ENCODE data around the gene HAAO. TPM values are rescaled to one million over a fixed set of nuclear protein-coding genes. Genes with fewer than 3 reads are reported as not detected.
A peak's percentile ranks its signal among the peaks of the same experiment; 100 is the strongest.

The HAAO gene
- polyA plus RNA-seq, 3 donors: 10.5 to 29.6 (median 15.0) TPM

- peak overlapping the region; percentile 65 to 75 for H3K27ac ChIP-seq (ENCODE audit: low read depth in 1 of 2, low read length in 2 of 2)
- peak overlapping the region; percentile 83 to 95 (median 91) for H3K27ac Mint-ChIP-seq
- peak overlapping the region; percentile 9 for H3K9ac ChIP-seq (ENCODE audit: insufficient read depth, low read length, poor library complexity, severe bottlenecking)
- peak overlapping the region; percentile 49 for H3K4me2 ChIP-seq (replicated peaks; ENCODE audit: extremely low read depth, low read length, poor library complexity, severe bottlenecking)
- H3K9me3 ChIP-seq (replicated peaks in 1 of 2; ENCODE audit: control insufficient read depth in 1 of 2, insufficient read depth in 1 of 2, low read length in 2 of 2): no peaks in the 10 kb centered on the region
- no peaks in the 10 kb centered on the region for H3K27me3 ChIP-seq (ENCODE audit: control insufficient read depth in 2 of 2, insufficient read depth in 2 of 2, low read length in 2 of 2)
- H3K36me3 ChIP-seq (replicated peaks in 1 of 2; ENCODE audit: control insufficient read depth in 1 of 2, insufficient read depth in 2 of 2, low read length in 2 of 2): no peaks in the 10 kb centered on the region
- WGBS (ENCODE audit: insufficient coverage): 68% methylated on average over 15 of the region's 19 CpGs
- H3K9me3 Mint-ChIP-seq: peaks cover 0 to 2% (median 0%) of the 10 kb centered on the region in 7 donors
- H3K27me3 Mint-ChIP-seq (ENCODE audit: low read depth in 3 of 3): peaks cover 0 to 3% (median 0%) of the 10 kb centered on the region in 3 donors
- peak; percentile 69 to 80 (median 70) for DNase-seq
- no peaks in the 10 kb centered on the region for H3K79me2 ChIP-seq (ENCODE audit: insufficient read depth, low read length)
- peak overlapping the region in 1 of 3 experiments; percentile 51 for H3K4me3 ChIP-seq (replicated peaks in 1 of 3; ENCODE audit: low read depth in 2 of 3, low read length in 3 of 3)
- peaks cover 30 to 32% of the 10 kb centered on the region in 2 donors for H3K4me1 ChIP-seq (ENCODE audit: control insufficient read depth in 1 of 2, insufficient read depth in 2 of 2, low read length in 2 of 2)
- intact Hi-C loops (cut with micrococcal nuclease): loop anchor here in 1 of 2 donors (10.0 kb wide), 1 partner anchor 256 kb away; no protein-coding TSS in a partner anchor
- H3K36me3 Mint-ChIP-seq: peaks cover 3 to 11% of the 10 kb centered on the region in 2 donors
- peak overlapping the region; percentile 65 for H2AFZ ChIP-seq (ENCODE audit: insufficient read depth, low read depth, low read length, poor library complexity, severe bottlenecking)
- TF ChIP-seq, protein P1, sequence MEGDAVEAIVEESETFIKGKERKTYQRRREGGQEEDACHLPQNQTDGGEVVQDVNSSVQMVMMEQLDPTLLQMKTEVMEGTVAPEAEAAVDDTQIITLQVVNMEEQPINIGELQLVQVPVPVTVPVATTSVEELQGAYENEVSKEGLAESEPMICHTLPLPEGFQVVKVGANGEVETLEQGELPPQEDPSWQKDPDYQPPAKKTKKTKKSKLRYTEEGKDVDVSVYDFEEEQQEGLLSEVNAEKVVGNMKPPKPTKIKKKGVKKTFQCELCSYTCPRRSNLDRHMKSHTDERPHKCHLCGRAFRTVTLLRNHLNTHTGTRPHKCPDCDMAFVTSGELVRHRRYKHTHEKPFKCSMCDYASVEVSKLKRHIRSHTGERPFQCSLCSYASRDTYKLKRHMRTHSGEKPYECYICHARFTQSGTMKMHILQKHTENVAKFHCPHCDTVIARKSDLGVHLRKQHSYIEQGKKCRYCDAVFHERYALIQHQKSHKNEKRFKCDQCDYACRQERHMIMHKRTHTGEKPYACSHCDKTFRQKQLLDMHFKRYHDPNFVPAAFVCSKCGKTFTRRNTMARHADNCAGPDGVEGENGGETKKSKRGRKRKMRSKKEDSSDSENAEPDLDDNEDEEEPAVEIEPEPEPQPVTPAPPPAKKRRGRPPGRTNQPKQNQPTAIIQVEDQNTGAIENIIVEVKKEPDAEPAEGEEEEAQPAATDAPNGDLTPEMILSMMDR (IDR thresholded peaks at IDR 0.05): peak; percentile 83
- H4K20me1 ChIP-seq (ENCODE audit: insufficient read depth, low read length): no peaks in the 10 kb centered on the region
- peak overlapping the region; percentile 61 to 78 for H3K4me3 Mint-ChIP-seq
- H3K4me1 Mint-ChIP-seq: peaks cover 27% of the 10 kb centered on the region
Observed at GRCh38 chr2:42770288-42771131, 21.9 kb downstream of the HAAO start.

DNA sequence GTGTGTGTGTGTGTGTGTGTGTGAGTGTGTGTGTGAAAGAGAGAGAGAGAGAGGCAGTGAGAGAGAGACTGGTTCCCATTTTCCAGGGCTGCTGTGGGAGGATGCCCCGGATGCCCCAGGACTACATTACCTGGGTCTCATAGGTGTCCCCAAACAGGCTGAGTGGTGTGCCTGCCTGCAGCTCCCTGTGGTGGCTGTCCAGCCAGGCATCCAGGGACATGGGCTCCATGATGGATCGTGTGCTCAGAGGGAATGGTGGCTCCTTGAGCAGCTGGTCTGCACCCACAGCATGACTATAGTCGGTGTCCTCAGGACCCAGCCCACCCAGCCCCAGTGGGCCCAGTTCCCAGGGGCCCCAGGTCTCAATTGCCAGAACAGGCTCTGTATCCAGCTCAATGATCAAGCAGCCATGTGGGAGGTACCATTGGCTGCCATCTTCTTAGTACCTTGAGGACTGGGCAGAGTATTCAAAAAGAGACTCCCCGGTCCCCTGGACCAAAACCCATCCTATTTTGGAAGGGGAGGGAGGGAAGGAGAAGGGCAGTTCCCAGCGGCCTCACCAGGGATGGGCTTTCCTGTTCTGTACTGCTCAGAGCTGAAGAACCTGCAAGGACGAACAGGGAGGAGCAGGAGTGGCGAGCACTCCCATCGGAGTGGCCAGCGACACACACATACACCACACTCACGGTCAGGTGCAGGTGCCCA lies 22.6 kb downstream of the HAAO start:
- peaks cover 0 to 2% (median 0%) of the 10 kb centered on the region in 7 donors for H3K9me3 Mint-ChIP-seq
- no peaks in the 10 kb centered on the region for H3K36me3 ChIP-seq (replicated peaks in 1 of 2; ENCODE audit: control insufficient read depth in 1 of 2, insufficient read depth in 2 of 2, low read length in 2 of 2)
- H4K20me1 ChIP-seq (ENCODE audit: insufficient read depth, low read length): no peaks in the 10 kb centered on the region
- H3K4me1 ChIP-seq (ENCODE audit: control insufficient read depth in 1 of 2, insufficient read depth in 2 of 2, low read length in 2 of 2): peaks cover 34 to 35% of the 10 kb centered on the region in 2 donors
- H3K27me3 Mint-ChIP-seq (ENCODE audit: low read depth in 3 of 3): peaks cover 0 to under 1% (median 0%) of the 10 kb centered on the region in 3 donors
- H3K4me1 Mint-ChIP-seq: peaks cover 28% of the 10 kb centered on the region
- peaks cover 3 to 7% of the 10 kb centered on the region in 2 donors for H3K36me3 Mint-ChIP-seq
- TF ChIP-seq, protein P1 (IDR thresholded peaks at IDR 0.05): no peak
- H3K4me2 ChIP-seq (replicated peaks; ENCODE audit: extremely low read depth, low read length, poor library complexity, severe bottlenecking): no peak overlapping the region
- no peak for DNase-seq
- no peaks in the 10 kb centered on the region for H3K79me2 ChIP-seq (ENCODE audit: insufficient read depth, low read length)
- peak overlapping the region in 1 of 2 donors; percentile 65 for H3K27ac ChIP-seq (ENCODE audit: low read depth in 1 of 2, low read length in 2 of 2)
- H3K4me3 ChIP-seq (replicated peaks in 1 of 3; ENCODE audit: low read depth in 2 of 3, low read length in 3 of 3): no peak overlapping the region
- H2AFZ ChIP-seq (ENCODE audit: insufficient read depth, low read depth, low read length, poor library complexity, severe bottlenecking): no peak overlapping the region
- H3K27me3 ChIP-seq (ENCODE audit: control insufficient read depth in 2 of 2, insufficient read depth in 2 of 2, low read length in 2 of 2): no peaks in the 10 kb centered on the region
- WGBS (ENCODE audit: insufficient coverage): 100% methylated on average over 6 of the region's 10 CpGs
- H3K9ac ChIP-seq (ENCODE audit: insufficient read depth, low read length, poor library complexity, severe bottlenecking): peak overlapping the region; percentile 9
- intact Hi-C loops (cut with micrococcal nuclease): loop anchor here in 1 of 2 donors (10.0 kb wide), 1 partner anchor 255 kb away; no protein-coding TSS in a partner anchor
- H3K9me3 ChIP-seq (replicated peaks in 1 of 2; ENCODE audit: control insufficient read depth in 1 of 2, insufficient read depth in 1 of 2, low read length in 2 of 2): no peaks in the 10 kb centered on the region
- peak overlapping the region in 1 of 7 donors; percentile 14 for H3K27ac Mint-ChIP-seq
- H3K4me3 Mint-ChIP-seq: no peak overlapping the region

All from CD14-positive monocyte (primary cell).